OCI-LY3 (cell line): ENCODE measurements around the gene COG6.

Experiments
- H2AFZ ChIP-seq: fragments of 200-600, 300-600 bp; shearing (Covaris generic); 2 replicates; pipeline ENCODE4 v1.6.0; 2014; ENCODE audit warnings: antibody characterized with exemption, low read depth, low read length
- H3K27ac ChIP-seq: fragments of 200-600, 300-600 bp; sonication (generic); 2 replicates; pipeline ENCODE4 v1.5.1; 2014; ENCODE audit warnings: mild to moderate bottlenecking, low read length, moderate library complexity, mixed read lengths
- H3K27me3 ChIP-seq: fragments of 200-600, 300-600 bp; sonication (generic); 2 replicates; pipeline ENCODE4 v1.6.1; 2014; ENCODE audit warnings: low read depth, low read length, mixed read lengths
- H3K36me3 ChIP-seq: fragments of 200-600, 300-600 bp; sonication (generic); replicated peaks from 2 replicates; pipeline ENCODE3; 2014; ENCODE audit warnings: low read depth, low read length, mixed read lengths
- H3K4me1 ChIP-seq: fragments of 300-600, 200-600 bp; sonication (generic); 2 replicates; pipeline ENCODE4 v1.6.1; 2014; ENCODE audit warnings: low read length, mixed read lengths
- H3K4me2 ChIP-seq: fragments of 200-600, 300-600 bp; sonication (generic); 2 replicates; pipeline ENCODE4 v1.6.1; 2014; ENCODE audit warnings: low read length, mixed read lengths
- H3K4me3 ChIP-seq: fragments of 300-600, 200-600 bp; sonication (generic); 2 replicates; pipeline ENCODE4 v1.5.1; 2014; ENCODE audit warnings: antibody characterized with exemption, mild to moderate bottlenecking, low read length, moderate library complexity
- H3K79me2 ChIP-seq: fragments of 300-600, 200-600 bp; shearing (Covaris generic); 2 replicates; pipeline ENCODE4 v1.6.1; 2014; ENCODE audit warnings: mild to moderate bottlenecking, low read length, mixed read lengths
- H3K9ac ChIP-seq: fragments of 300-600, 200-600 bp; shearing (Covaris generic); 2 replicates; pipeline ENCODE4 v1.6.0; 2014; ENCODE audit warnings: mild to moderate bottlenecking, low read length, moderate library complexity
- H3K9me3 ChIP-seq: fragments of 200-600, 300-600 bp; shearing (Covaris generic); 2 replicates; pipeline ENCODE4 v1.6.1; 2014; ENCODE audit warnings: low read length, mixed read lengths; ENCODE audit not compliant: insufficient read depth
- H4K20me1 ChIP-seq: fragments of 200-600, 300-600 bp; sonication (generic); 2 replicates; pipeline ENCODE4 v1.6.1; 2016; ENCODE audit warnings: low read length, mixed read lengths; ENCODE audit not compliant: insufficient read depth
- EZH2phosphoT487 ChIP-seq: fragments of 200-600 bp; shearing (Covaris generic); IDR thresholded peaks from 2 replicates; pipeline ENCODE4 v1.6.1; 2018; ENCODE audit warnings: antibody characterized with exemption, mixed run types, low read depth
- TF ChIP-seq, protein P1 (sequence below): fragments of 200-600, 300-600 bp; sonication (generic); IDR thresholded peaks from 2 replicates; pipeline ENCODE4 v1.5.1; 2014; ENCODE audit warnings: antibody characterized with exemption, low read length, low read depth

The COG6 gene

DNA sequence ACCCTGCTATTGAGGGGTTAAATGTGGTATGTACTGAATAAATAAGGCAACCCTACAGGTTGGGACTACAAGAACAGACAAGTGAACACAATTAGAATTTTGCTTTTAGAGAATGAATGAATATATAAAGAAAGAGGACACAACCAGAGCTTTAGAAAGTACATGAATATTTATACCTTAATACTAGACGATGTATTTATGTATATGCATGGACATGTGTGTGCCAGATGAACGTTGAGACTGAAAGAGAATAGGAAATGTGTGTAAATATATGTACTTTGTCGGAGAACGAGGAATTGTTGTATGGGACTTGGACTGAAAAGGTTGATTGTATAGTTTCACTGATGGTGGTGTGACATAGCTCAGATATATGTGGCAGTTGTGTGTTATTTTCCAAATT, 9.3 kb upstream of the COG6 start:
- TF ChIP-seq EZH2phosphoT487, result no peak
- TF ChIP-seq, protein P1, sequence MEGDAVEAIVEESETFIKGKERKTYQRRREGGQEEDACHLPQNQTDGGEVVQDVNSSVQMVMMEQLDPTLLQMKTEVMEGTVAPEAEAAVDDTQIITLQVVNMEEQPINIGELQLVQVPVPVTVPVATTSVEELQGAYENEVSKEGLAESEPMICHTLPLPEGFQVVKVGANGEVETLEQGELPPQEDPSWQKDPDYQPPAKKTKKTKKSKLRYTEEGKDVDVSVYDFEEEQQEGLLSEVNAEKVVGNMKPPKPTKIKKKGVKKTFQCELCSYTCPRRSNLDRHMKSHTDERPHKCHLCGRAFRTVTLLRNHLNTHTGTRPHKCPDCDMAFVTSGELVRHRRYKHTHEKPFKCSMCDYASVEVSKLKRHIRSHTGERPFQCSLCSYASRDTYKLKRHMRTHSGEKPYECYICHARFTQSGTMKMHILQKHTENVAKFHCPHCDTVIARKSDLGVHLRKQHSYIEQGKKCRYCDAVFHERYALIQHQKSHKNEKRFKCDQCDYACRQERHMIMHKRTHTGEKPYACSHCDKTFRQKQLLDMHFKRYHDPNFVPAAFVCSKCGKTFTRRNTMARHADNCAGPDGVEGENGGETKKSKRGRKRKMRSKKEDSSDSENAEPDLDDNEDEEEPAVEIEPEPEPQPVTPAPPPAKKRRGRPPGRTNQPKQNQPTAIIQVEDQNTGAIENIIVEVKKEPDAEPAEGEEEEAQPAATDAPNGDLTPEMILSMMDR, result no peak
- no peaks in the 10 kb centered on the region for H3K4me1 ChIP-seq
- H3K36me3 ChIP-seq, result no peaks in the 10 kb centered on the region
- H3K4me3 ChIP-seq, result no peak overlapping the region
- H3K4me2 ChIP-seq, result no peak overlapping the region
- no peaks in the 10 kb centered on the region for H3K9me3 ChIP-seq
- no peak overlapping the region for H2AFZ ChIP-seq
- no peak overlapping the region for H3K9ac ChIP-seq
- H3K79me2 ChIP-seq, result no peaks in the 10 kb centered on the region
- H4K20me1 ChIP-seq, result no peaks in the 10 kb centered on the region
- no peak overlapping the region for H3K27ac ChIP-seq
- no peaks in the 10 kb centered on the region for H3K27me3 ChIP-seq

DNA sequence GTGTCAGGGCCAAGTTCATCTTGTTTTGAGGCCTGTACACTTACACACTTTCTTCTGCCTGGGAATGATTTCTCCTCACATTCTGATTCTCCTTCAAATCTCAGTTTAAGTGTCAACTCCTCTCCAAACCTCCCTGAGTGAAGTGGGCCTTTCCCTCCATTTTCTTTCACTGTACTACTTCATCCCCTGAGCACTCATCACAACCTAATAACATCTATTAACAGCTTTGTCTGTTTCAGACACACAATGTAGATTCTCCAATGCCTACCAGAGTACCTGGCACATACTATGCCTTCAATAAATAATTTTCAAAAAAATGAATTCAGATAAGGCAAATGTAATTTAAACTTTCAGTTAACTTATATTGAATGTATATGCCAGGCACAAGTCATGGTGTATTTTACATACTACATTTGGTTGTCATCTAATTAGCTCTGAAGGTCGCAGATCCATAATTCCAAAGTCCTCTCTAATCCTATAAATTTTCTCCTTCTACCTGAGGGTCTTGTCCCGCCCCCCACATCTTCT, 357 bp upstream of the COG6 start:
- peak overlapping the region; percentile 95 for H2AFZ ChIP-seq
- peak overlapping the region; percentile 73; the same call in 1 of the 2 replicates for H3K9ac ChIP-seq

DNA sequence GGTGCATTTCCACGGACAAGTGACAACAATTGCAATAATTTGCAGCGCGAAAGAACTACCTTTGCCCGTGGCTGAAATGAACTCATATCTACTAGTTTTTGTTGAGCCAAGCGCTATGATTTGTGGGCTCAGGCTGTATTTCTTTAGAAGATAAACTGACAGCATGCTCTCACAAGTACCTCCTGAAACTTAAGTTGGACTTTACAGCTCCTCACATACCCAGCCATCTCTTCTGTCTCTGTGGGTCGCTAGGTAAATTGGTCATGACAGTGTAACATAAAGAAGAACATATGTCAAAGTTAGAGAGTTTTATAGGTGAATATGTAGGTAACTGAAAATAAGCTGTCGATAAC, 839 bp downstream of the COG6 start:
- Histone ChIP-seq H3K4me3 (peak overlapping the region; percentile 90), H3K4me2 (peak overlapping the region; percentile 89), H3K9me3 (no peaks in the 10 kb centered on the region), H3K9ac (peak overlapping the region; percentile 73), H3K4me1 (peaks cover 9% of the 10 kb centered on the region), H3K79me2 (peaks cover 10% of the 10 kb centered on the region), H3K27me3 (no peaks in the 10 kb centered on the region), H2AFZ (peak overlapping the region; percentile 95; the same call in 1 of the 2 replicates), H4K20me1 (no peaks in the 10 kb centered on the region), H3K27ac (no peak overlapping the region), H3K36me3 (peaks cover 4% of the 10 kb centered on the region)
- TF ChIP-seq EZH2phosphoT487, result no peak
- TF ChIP-seq, protein P1, result no peak

More for the DNA sequence above, 357 bp upstream of the COG6 start:
- Histone ChIP-seq H3K27me3 (no peaks in the 10 kb centered on the region), H3K79me2 (peaks cover 10% of the 10 kb centered on the region), H3K36me3 (peaks cover under 1% of the 10 kb centered on the region), H3K4me1 (peaks cover 9% of the 10 kb centered on the region), H3K9me3 (no peaks in the 10 kb centered on the region), H3K27ac (no peak overlapping the region), H3K4me2 (peak overlapping the region; percentile 89), H4K20me1 (no peaks in the 10 kb centered on the region), H3K4me3 (peak overlapping the region; percentile 90)
- TF ChIP-seq, protein P1, result no peak
- no peak for TF ChIP-seq EZH2phosphoT487

DNA sequence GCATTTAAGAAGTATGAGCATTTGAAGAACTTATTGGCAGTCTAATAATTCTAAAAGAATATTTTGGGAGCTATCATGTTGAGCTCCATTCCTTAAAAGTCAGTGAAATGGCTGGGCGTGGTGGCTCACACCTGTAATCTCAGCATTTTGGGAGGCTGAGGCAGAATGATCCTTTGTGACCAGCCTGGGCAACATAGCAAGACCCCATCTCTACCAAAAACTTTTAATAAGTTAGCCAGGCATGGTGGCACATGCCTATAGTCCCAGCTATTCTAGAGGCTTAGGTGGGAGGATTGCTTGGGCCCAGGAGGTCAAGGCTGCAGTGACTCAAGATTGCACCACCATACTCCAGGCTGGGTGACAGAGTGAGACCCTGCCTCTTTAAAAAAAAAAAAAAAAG, 8.0 kb downstream of the COG6 start:
- Histone ChIP-seq H3K9me3 (no peaks in the 10 kb centered on the region), H3K4me1 (no peaks in the 10 kb centered on the region), H3K36me3 (peaks cover 11% of the 10 kb centered on the region), H3K9ac (no peak overlapping the region), H3K79me2 (no peaks in the 10 kb centered on the region), H4K20me1 (no peaks in the 10 kb centered on the region), H2AFZ (no peak overlapping the region), H3K4me2 (no peak overlapping the region), H3K27ac (no peak overlapping the region), H3K4me3 (no peak overlapping the region), H3K27me3 (no peaks in the 10 kb centered on the region)
- TF ChIP-seq, protein P1, result no peak
- TF ChIP-seq EZH2phosphoT487, result no peak
